DND-41 (cell line): ENCODE results near the gene ROS1.

Source experiments
- EZH2 ChIP-seq: IDR thresholded peaks from 3 replicates; pipeline ENCODE4 v1.6.1; 2012; ENCODE audit warnings: borderline replicate concordance, low read depth, mild to moderate bottlenecking, moderate library complexity, low read length, inconsistent platforms; ENCODE audit not compliant: severe bottlenecking
- TF ChIP-seq, protein P1 (sequence below): IDR thresholded peaks from 2 replicates; pipeline ENCODE4 v1.5.1; 2012; ENCODE audit warnings: borderline replicate concordance, low read length, moderate library complexity, mild to moderate bottlenecking; ENCODE audit not compliant: poor library complexity, severe bottlenecking; ENCODE audit errors: extremely low read depth

DNA sequence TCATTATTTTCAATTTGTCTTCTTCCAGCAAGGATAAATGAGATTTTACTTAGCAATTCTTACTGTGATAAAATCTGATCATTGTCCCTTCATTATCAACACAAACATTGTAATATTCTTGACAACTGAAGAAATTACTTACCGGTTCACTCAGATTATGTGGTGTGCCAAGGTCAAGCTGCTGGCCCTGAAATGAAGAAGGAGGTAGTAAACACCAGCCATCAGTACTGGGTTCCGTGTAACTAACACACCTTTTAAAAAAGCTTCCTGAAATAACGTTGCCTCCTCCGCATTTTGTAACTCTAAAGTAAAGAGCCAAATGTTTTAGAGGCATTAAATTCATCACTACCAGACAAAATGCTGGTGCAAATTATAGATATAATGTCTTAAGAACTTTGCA, 7.4 kb downstream of the ROS1 start:
- TF ChIP-seq, protein P1, sequence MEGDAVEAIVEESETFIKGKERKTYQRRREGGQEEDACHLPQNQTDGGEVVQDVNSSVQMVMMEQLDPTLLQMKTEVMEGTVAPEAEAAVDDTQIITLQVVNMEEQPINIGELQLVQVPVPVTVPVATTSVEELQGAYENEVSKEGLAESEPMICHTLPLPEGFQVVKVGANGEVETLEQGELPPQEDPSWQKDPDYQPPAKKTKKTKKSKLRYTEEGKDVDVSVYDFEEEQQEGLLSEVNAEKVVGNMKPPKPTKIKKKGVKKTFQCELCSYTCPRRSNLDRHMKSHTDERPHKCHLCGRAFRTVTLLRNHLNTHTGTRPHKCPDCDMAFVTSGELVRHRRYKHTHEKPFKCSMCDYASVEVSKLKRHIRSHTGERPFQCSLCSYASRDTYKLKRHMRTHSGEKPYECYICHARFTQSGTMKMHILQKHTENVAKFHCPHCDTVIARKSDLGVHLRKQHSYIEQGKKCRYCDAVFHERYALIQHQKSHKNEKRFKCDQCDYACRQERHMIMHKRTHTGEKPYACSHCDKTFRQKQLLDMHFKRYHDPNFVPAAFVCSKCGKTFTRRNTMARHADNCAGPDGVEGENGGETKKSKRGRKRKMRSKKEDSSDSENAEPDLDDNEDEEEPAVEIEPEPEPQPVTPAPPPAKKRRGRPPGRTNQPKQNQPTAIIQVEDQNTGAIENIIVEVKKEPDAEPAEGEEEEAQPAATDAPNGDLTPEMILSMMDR: no peak
- no peak for TF ChIP-seq EZH2
